ENCODE data around the gene ABHD12.

The ABHD12 gene

DNA sequence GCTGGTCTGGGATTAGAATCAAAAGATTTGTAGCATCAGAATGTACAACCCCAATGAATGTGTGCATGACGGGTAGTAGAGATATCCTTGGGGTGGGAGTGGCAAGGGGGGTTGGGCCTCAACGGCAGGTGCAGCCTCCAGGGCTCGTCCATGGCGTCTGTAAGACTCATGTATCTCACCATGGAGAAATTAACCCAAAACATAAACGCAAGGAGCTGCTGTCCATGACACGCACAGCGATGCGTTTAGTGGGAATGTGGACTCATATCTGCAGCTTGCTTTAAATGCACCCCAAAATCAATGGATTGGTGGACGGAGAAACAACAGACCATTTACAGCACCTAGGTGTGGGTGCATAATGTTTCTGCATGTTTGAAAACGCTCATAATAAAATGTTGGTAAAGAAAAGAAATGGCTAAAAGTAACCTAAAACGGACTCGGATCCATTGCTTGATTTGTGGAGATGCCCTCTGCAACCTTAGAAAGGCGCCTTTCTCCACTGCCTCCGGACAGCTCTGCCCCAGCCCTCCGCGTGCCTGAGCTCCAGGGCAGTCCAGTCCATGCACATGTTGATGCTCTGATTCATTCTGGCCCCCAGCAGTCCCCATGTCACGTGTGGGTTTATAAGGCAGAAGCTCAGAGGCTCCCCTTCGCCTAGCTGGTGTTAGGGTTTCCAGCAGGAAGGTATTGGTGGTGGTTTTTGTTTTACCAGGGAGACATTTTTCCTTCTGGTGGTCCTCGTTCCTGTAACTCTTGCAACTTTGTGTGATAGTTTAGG lies 118.2 kb downstream of the ABHD12 start:
- H3K79me1 ChIP-seq (ENCODE audit: low read length) = no peaks in the 10 kb centered on the region

DNA sequence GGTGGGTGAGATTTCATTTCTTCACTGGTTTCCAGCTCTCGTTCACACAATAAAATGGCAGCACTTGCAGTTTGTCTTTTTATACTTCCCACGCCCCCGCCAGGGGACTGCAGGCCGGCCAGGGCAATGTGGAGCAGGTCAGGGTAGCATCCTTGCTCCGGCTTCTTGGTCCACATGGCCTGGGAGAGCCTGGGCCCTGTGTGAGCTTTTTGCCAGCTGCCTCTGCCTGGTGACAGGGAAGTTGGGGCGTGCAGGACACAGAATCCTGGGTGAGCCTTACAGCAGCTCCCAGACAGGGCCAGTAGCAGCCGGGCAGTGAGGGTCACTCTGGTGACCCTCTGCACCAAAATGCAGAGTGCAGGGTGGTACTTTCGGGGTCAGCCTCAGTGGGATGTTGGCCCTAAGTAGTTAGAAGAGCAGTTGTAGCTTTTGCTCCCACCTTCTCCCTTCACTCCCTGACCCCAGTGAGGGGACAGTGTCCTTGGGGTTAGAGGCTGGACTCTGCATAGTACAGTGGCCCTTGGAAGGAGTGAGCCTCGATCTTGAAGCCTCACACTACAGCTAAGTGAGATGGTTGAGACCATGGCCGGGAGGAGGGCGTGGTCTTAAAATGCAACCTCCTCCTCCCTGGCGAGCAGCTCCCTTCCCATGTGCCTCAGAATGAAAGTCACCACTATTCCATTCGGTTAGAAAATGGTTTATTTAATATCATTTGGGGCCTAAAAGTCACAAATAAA lies 119.0 kb downstream of the ABHD12 start:
- Histone ChIP-seq H3K27me3 (ENCODE audit: insufficient read depth, low read length, poor library complexity) (no peaks in the 10 kb centered on the region), H3K27ac (ENCODE audit: low read depth, low read length) (no peak overlapping the region), H3K18ac (ENCODE audit: low read length) (no peak overlapping the region), H3K79me1 (ENCODE audit: low read length) (no peaks in the 10 kb centered on the region), H3K4ac (ENCODE audit: low read depth, low read length) (no peak overlapping the region), H3K36me3 (ENCODE audit: control insufficient read depth, insufficient read depth, low read length) (peaks cover 4% of the 10 kb centered on the region), H3K9ac (ENCODE audit: low read length) (no peak overlapping the region), H3K79me2 (ENCODE audit: control insufficient read depth, insufficient read depth, low read length) (no peaks in the 10 kb centered on the region), H3K23ac (ENCODE audit: low read length) (no peak overlapping the region), H3K56ac (ENCODE audit: low read length) (no peak overlapping the region), H3K4me2 (ENCODE audit: low read length) (no peak overlapping the region), H2BK120ac (ENCODE audit: low read depth, low read length) (no peak overlapping the region), H4K8ac (ENCODE audit: low read depth, low read length) (no peak overlapping the region), H3K4me3 (ENCODE audit: low read length) (no peak overlapping the region), H2AK5ac (ENCODE audit: low read length) (no peak overlapping the region), H3K4me1 (ENCODE audit: control insufficient read depth, low read depth, low read length) (no peaks in the 10 kb centered on the region), H2BK5ac (ENCODE audit: low read length) (no peak overlapping the region), H2BK15ac (replicated peaks; ENCODE audit: low read depth) (no peak overlapping the region), H4K5ac (ENCODE audit: low read length) (no peak overlapping the region)
- no peak for DNase-seq
- no CpG with 5 or more reads among the region's 13 CpGs for WGBS (ENCODE audit: extremely low coverage, insufficient coverage, low lambda C conversion rate)

More for the DNA sequence above, 118.2 kb downstream of the ABHD12 start:
- H3K36me3 ChIP-seq (ENCODE audit: control insufficient read depth, insufficient read depth, low read length) = peaks cover 4% of the 10 kb centered on the region
- no peak overlapping the region for H3K23ac ChIP-seq (ENCODE audit: low read length)
- H2BK5ac ChIP-seq (ENCODE audit: low read length) = no peak overlapping the region
- no peak overlapping the region for H2BK15ac ChIP-seq (replicated peaks; ENCODE audit: low read depth)
- H3K27me3 ChIP-seq (ENCODE audit: insufficient read depth, low read length, poor library complexity) = no peaks in the 10 kb centered on the region
- no peak overlapping the region for H3K18ac ChIP-seq (ENCODE audit: low read length)
- no peak overlapping the region for H3K4ac ChIP-seq (ENCODE audit: low read depth, low read length)
- H3K4me3 ChIP-seq (ENCODE audit: low read length) = no peak overlapping the region
- no peak overlapping the region for H4K8ac ChIP-seq (ENCODE audit: low read depth, low read length)
- no peak overlapping the region for H2BK120ac ChIP-seq (ENCODE audit: low read depth, low read length)
- no peaks in the 10 kb centered on the region for H3K4me1 ChIP-seq (ENCODE audit: control insufficient read depth, low read depth, low read length)
- no peak overlapping the region for H3K27ac ChIP-seq (ENCODE audit: low read depth, low read length)
- no peak for DNase-seq
- no peak overlapping the region for H3K56ac ChIP-seq (ENCODE audit: low read length)
- H2AK5ac ChIP-seq (ENCODE audit: low read length) = no peak overlapping the region
- whole genome bisulfite sequencing (ENCODE audit: extremely low coverage, insufficient coverage, low lambda C conversion rate) = no CpG with 5 or more reads among the region's 19 CpGs
- no peak overlapping the region for H3K9ac ChIP-seq (ENCODE audit: low read length)
- no peaks in the 10 kb centered on the region for H3K79me2 ChIP-seq (ENCODE audit: control insufficient read depth, insufficient read depth, low read length)
- H4K5ac ChIP-seq (ENCODE audit: low read length) = no peak overlapping the region
- no peak overlapping the region for H3K4me2 ChIP-seq (ENCODE audit: low read length)

DNA sequence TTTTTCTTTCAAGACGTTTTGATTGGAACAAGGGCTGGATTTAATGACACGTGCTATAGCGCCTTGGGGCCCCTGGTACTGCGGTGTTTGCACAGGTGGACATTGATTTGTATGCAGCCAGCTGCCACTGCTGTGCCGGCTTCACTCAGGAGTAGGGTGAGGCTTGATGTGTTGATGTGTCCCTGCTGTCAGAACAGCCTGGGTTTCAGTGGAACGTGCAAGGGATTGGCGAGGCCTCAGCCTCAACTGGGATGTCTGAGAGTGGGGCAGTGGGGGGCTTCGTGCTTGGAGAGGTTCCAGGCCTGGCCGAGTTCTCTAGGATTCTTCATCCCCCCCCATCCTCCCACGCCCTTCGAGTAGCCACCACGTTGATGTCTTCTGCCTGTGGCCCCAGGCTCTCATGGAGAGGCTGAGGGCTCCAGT lies 119.8 kb downstream of the ABHD12 start:
- no peaks in the 10 kb centered on the region for H3K27me3 ChIP-seq (ENCODE audit: insufficient read depth, low read length, poor library complexity)
- H2BK5ac ChIP-seq (ENCODE audit: low read length) = no peak overlapping the region
- no peak overlapping the region for H3K4me3 ChIP-seq (ENCODE audit: low read length)
- no peak overlapping the region for H2AK5ac ChIP-seq (ENCODE audit: low read length)
- no peaks in the 10 kb centered on the region for H3K79me2 ChIP-seq (ENCODE audit: control insufficient read depth, insufficient read depth, low read length)
- H3K36me3 ChIP-seq (ENCODE audit: control insufficient read depth, insufficient read depth, low read length) = peaks cover 4% of the 10 kb centered on the region
- H3K18ac ChIP-seq (ENCODE audit: low read length) = no peak overlapping the region
- H3K4me2 ChIP-seq (ENCODE audit: low read length) = no peak overlapping the region
- no peak overlapping the region for H3K27ac ChIP-seq (ENCODE audit: low read depth, low read length)
- no peak overlapping the region for H3K56ac ChIP-seq (ENCODE audit: low read length)
- no peaks in the 10 kb centered on the region for H3K4me1 ChIP-seq (ENCODE audit: control insufficient read depth, low read depth, low read length)
- H4K5ac ChIP-seq (ENCODE audit: low read length) = no peak overlapping the region
- no peak for DNase-seq
- H2BK120ac ChIP-seq (ENCODE audit: low read depth, low read length) = no peak overlapping the region
- no peak overlapping the region for H4K8ac ChIP-seq (ENCODE audit: low read depth, low read length)
- no peak overlapping the region for H3K23ac ChIP-seq (ENCODE audit: low read length)
- H3K4ac ChIP-seq (ENCODE audit: low read depth, low read length) = no peak overlapping the region
- no peaks in the 10 kb centered on the region for H3K79me1 ChIP-seq (ENCODE audit: low read length)
- H2BK15ac ChIP-seq (replicated peaks; ENCODE audit: low read depth) = no peak overlapping the region
- H3K9ac ChIP-seq (ENCODE audit: low read length) = no peak overlapping the region
- WGBS (ENCODE audit: extremely low coverage, insufficient coverage, low lambda C conversion rate) = no CpG with 5 or more reads among the region's 12 CpGs

DNA sequence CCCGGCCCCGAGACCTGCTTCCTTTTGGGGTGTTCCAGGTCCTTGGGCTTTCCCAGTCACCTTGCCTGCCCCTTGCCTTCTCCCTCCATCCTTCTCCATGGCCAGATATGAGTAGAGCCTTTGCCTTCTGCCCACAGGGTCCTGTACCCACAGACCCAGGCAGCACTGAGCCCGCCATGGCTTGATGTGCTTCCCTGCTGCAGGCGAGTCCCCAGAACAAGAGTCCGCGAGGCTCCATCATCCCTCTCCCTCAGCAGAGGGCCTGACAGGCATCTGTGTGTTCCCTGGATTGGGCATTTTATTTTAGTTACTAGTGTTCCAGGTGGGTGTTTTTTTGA lies 120.8 kb downstream of the ABHD12 start:
- peaks cover 4% of the 10 kb centered on the region for H3K36me3 ChIP-seq (ENCODE audit: control insufficient read depth, insufficient read depth, low read length)
- DNase-seq = no peak
- no peak overlapping the region for H3K4me2 ChIP-seq (ENCODE audit: low read length)
- no peaks in the 10 kb centered on the region for H3K27me3 ChIP-seq (ENCODE audit: insufficient read depth, low read length, poor library complexity)
- no peak overlapping the region for H3K56ac ChIP-seq (ENCODE audit: low read length)
- H3K18ac ChIP-seq (ENCODE audit: low read length) = no peak overlapping the region
- H3K23ac ChIP-seq (ENCODE audit: low read length) = no peak overlapping the region
- H3K9ac ChIP-seq (ENCODE audit: low read length) = no peak overlapping the region
- H3K4ac ChIP-seq (ENCODE audit: low read depth, low read length) = no peak overlapping the region
- no peak overlapping the region for H3K4me3 ChIP-seq (ENCODE audit: low read length)
- H4K8ac ChIP-seq (ENCODE audit: low read depth, low read length) = no peak overlapping the region
- no peak overlapping the region for H4K5ac ChIP-seq (ENCODE audit: low read length)
- H3K4me1 ChIP-seq (ENCODE audit: control insufficient read depth, low read depth, low read length) = no peaks in the 10 kb centered on the region
- H3K79me2 ChIP-seq (ENCODE audit: control insufficient read depth, insufficient read depth, low read length) = no peaks in the 10 kb centered on the region
- no CpG with 5 or more reads among the region's 6 CpGs for WGBS (ENCODE audit: extremely low coverage, insufficient coverage, low lambda C conversion rate)
- H2BK15ac ChIP-seq (replicated peaks; ENCODE audit: low read depth) = no peak overlapping the region
- H2BK120ac ChIP-seq (ENCODE audit: low read depth, low read length) = no peak overlapping the region
- no peaks in the 10 kb centered on the region for H3K79me1 ChIP-seq (ENCODE audit: low read length)
- H3K27ac ChIP-seq (ENCODE audit: low read depth, low read length) = no peak overlapping the region
- no peak overlapping the region for H2AK5ac ChIP-seq (ENCODE audit: low read length)
- no peak overlapping the region for H2BK5ac ChIP-seq (ENCODE audit: low read length)

DNA sequence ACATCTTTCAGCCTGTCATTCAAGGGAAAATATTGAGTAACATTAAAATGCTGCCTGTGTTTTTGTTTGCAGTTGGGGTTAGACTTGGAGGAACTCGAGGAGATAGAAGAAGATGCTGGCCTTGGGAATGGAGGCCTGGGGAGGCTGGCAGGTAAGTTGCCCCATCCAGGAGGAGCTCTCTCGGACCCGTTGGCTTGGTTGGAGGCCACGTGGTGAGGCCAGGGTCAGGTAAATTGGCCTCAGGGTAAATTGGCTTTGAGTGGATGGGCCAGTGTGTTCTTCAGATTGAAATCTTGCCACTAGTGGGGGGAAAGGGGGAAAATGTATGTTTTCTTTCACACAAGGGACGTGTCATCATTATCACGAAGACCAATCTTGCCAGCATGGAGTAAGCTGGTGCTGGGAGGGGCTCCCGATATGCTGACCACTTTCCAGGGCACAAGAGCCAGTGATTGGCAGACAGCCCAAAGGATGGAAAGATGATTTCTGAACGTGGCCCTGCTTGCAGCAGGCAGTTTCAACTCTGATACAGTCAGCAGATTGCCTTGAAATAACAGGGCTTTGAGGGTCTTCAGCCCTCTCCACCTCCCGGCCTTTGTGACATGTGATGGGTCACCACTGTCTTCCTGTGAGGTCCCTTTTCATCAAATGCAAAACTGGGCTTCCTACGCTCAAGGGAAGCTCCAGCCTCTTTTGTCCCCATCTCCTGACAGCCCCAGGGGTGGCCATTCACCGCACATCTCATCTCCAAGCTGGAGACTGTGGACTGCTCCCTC lies 121.4 kb downstream of the ABHD12 start:
- H2BK15ac ChIP-seq (replicated peaks; ENCODE audit: low read depth) = no peak overlapping the region
- H3K27me3 ChIP-seq (ENCODE audit: insufficient read depth, low read length, poor library complexity) = no peaks in the 10 kb centered on the region
- no peak overlapping the region for H3K4me2 ChIP-seq (ENCODE audit: low read length)
- no CpG with 5 or more reads among the region's 11 CpGs for WGBS (ENCODE audit: extremely low coverage, insufficient coverage, low lambda C conversion rate)
- no peak overlapping the region for H3K9ac ChIP-seq (ENCODE audit: low read length)
- H3K79me1 ChIP-seq (ENCODE audit: low read length) = no peaks in the 10 kb centered on the region
- no peaks in the 10 kb centered on the region for H3K79me2 ChIP-seq (ENCODE audit: control insufficient read depth, insufficient read depth, low read length)
- H2BK5ac ChIP-seq (ENCODE audit: low read length) = no peak overlapping the region
- no peak overlapping the region for H3K18ac ChIP-seq (ENCODE audit: low read length)
- H3K36me3 ChIP-seq (ENCODE audit: control insufficient read depth, insufficient read depth, low read length) = peaks cover 4% of the 10 kb centered on the region
- H3K4ac ChIP-seq (ENCODE audit: low read depth, low read length) = no peak overlapping the region
- no peak overlapping the region for H3K23ac ChIP-seq (ENCODE audit: low read length)
- no peak overlapping the region for H4K5ac ChIP-seq (ENCODE audit: low read length)
- H3K27ac ChIP-seq (ENCODE audit: low read depth, low read length) = no peak overlapping the region
- H2AK5ac ChIP-seq (ENCODE audit: low read length) = no peak overlapping the region
- no peak overlapping the region for H3K56ac ChIP-seq (ENCODE audit: low read length)
- no peak overlapping the region for H4K8ac ChIP-seq (ENCODE audit: low read depth, low read length)
- DNase-seq = no peak
- no peak overlapping the region for H3K4me3 ChIP-seq (ENCODE audit: low read length)
- no peak overlapping the region for H2BK120ac ChIP-seq (ENCODE audit: low read depth, low read length)
- no peaks in the 10 kb centered on the region for H3K4me1 ChIP-seq (ENCODE audit: control insufficient read depth, low read depth, low read length)
